CD4-positive, alpha-beta memory T cell (primary cell): Measurements from ENCODE around the gene SYK. TPM values are rescaled to one million over a fixed set of nuclear protein-coding genes. Genes with fewer than 3 reads are reported as not detected.
A peak's percentile ranks its signal among the peaks of the same experiment; 100 is the strongest.

Experiments used
- CTCF ChIA-PET: fragments of 350-600 bp; sonication (Branson Sonifier 250); formaldehyde crosslinking; loops from one replicate; lab custom pipeline; 2021; ENCODE audit warnings: inconsistent platforms; ENCODE audit not compliant: partially characterized antibody; lab: Charles Lee
- POLR2A ChIA-PET: fragments of 350-600 bp; sonication (Branson Sonifier 250); formaldehyde crosslinking; loops from one replicate; lab custom pipeline; 2021; ENCODE audit not compliant: partially characterized antibody; lab: Charles Lee
- DNase-seq, 5 donors: peaks; one replicate each; pipeline versions ENCODE4 v3.0.0 to v3.0.0-alpha.2; 2020 to 2022; ENCODE audit warnings: mixed read lengths in 1 of 5
- H3K27ac ChIP-seq: one replicate; pipeline ENCODE4 v1.7.0; 2013; ENCODE audit warnings: low read depth, low read length
- H3K27me3 ChIP-seq: 2 replicates; pipeline ENCODE4 v1.7.0; 2013; ENCODE audit warnings: mild to moderate bottlenecking, low read length, moderate library complexity; ENCODE audit not compliant: insufficient read depth
- H3K36me3 ChIP-seq: 2 replicates; pipeline ENCODE4 v1.7.0; 2013; ENCODE audit warnings: mild to moderate bottlenecking, low read length, moderate library complexity; ENCODE audit not compliant: insufficient read depth
- H3K4me1 ChIP-seq: 2 replicates; pipeline ENCODE4 v1.7.0; 2013; ENCODE audit warnings: mild to moderate bottlenecking, low read length, moderate library complexity; ENCODE audit not compliant: insufficient read depth
- H3K4me3 ChIP-seq, 2 donors: one replicate each; pipeline ENCODE4 v1.7.0; 2013; ENCODE audit warnings: low read length in 2 of 2, mild to moderate bottlenecking in 1 of 2
- H3K9me3 ChIP-seq, 2 donors: one replicate each; pipeline ENCODE4 v1.7.0; 2013; ENCODE audit warnings: low read length in 2 of 2, control low read depth in 1 of 2; ENCODE audit not compliant: control insufficient read depth in 1 of 2
- H3K27ac Mint-ChIP-seq, 7 donors: one replicate each; pipeline ENCODE4 v1.8.0; 2020 to 2021; ENCODE audit warnings: mixed read lengths in 7 of 7, mild to moderate bottlenecking in 6 of 7, inconsistent platforms in 3 of 7, moderate library complexity in 3 of 7
- H3K27me3 Mint-ChIP-seq, 2 donors: one replicate each; pipeline ENCODE4 v1.8.0; 2020 to 2021; ENCODE audit warnings: mixed read lengths in 2 of 2
- H3K36me3 Mint-ChIP-seq, 2 donors: one replicate each; pipeline ENCODE4 v1.8.0; 2020 to 2021; ENCODE audit warnings: mixed read lengths in 2 of 2, inconsistent platforms in 1 of 2, mild to moderate bottlenecking in 1 of 2
- H3K4me1 Mint-ChIP-seq, 4 donors: one replicate each; pipeline ENCODE4 v1.8.0; 2020 to 2021; ENCODE audit warnings: mixed read lengths in 4 of 4, mild to moderate bottlenecking in 1 of 4
- H3K4me3 Mint-ChIP-seq, 8 donors: one replicate each; pipeline ENCODE4 v1.8.0; 2020 to 2021; ENCODE audit warnings: mixed read lengths in 8 of 8, mild to moderate bottlenecking in 7 of 8, moderate library complexity in 6 of 8, inconsistent platforms in 3 of 8
- H3K9me3 Mint-ChIP-seq, 8 donors: one replicate each; pipeline ENCODE4 v1.8.0; 2020 to 2021; ENCODE audit warnings: mixed read lengths in 8 of 8, mild to moderate bottlenecking in 5 of 8, inconsistent platforms in 3 of 8, moderate library complexity in 1 of 8
- intact Hi-C: fragments of 100-400 bp; cut with micrococcal nuclease; formaldehyde crosslinking; loops from one replicate; pipeline ENCODE4 v1.15.1; 2023
- polyA plus RNA-seq, 2 donors: library from polyadenylated mRNA; unstranded; fragments of 300-500 nt; fragmentation: Illumina TruSeq; gene quantifications; one replicate each; pipeline ENCODE4 v1.2.3, GENCODE V29; 2021
- total RNA-seq, 2 experiments: library from RNA; stranded (reverse); gene quantifications; one replicate each; pipeline ENCODE4 v1.2.3, GENCODE V29; 2021

The SYK gene
- total and polyA plus RNA-seq, 4 experiments from 2014 or later, result 0.08 to 1.9 (median 0.78) TPM

DNA sequence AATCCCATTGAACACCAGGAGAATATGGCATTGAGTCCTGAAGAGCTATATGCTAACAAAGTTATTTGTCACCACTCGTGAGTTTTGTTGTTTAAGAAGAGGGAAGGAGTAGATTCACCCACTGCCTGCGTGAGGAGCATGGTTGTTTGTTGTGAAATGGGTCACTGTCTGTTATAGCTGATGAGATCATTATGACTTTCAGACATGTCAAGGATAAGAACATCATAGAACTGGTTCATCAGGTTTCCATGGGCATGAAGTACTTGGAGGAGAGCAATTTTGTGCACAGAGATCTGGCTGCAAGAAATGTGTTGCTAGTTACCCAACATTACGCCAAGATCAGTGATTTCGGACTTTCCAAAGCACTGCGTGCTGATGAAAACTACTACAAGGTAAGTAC is 76.9 kb downstream of the SYK start:
- no peak overlapping the region for H3K27ac Mint-ChIP-seq
- Histone ChIP-seq H3K27ac (no peak overlapping the region), H3K27me3 (no peaks in the 10 kb centered on the region), H3K4me3 (no peak overlapping the region), H3K4me1 (no peaks in the 10 kb centered on the region), H3K36me3 (no peaks in the 10 kb centered on the region), H3K9me3 (no peaks in the 10 kb centered on the region)
- peaks cover 2 to 4% of the 10 kb centered on the region in 2 donors for H3K27me3 Mint-ChIP-seq
- H3K4me1 Mint-ChIP-seq, result no peaks in the 10 kb centered on the region
- DNase-seq, result no peak
- ChIA-PET CTCF (interaction anchor here (0.8 to 1.5 kb wide), 2 partner anchors 9 to 1281 kb away, joined by 3 to 5 read pairs; no protein-coding TSS in a partner anchor), POLR2A (interaction anchor here (0.5 kb wide), 1 partner anchor 603 kb away, joined by 3 read pairs; no protein-coding TSS in a partner anchor)
- intact Hi-C loops, result no loop called here
- no peak overlapping the region for H3K4me3 Mint-ChIP-seq
- peaks cover 0 to 2% (median 0%) of the 10 kb centered on the region in 8 donors for H3K9me3 Mint-ChIP-seq
- no peaks in the 10 kb centered on the region for H3K36me3 Mint-ChIP-seq

DNA sequence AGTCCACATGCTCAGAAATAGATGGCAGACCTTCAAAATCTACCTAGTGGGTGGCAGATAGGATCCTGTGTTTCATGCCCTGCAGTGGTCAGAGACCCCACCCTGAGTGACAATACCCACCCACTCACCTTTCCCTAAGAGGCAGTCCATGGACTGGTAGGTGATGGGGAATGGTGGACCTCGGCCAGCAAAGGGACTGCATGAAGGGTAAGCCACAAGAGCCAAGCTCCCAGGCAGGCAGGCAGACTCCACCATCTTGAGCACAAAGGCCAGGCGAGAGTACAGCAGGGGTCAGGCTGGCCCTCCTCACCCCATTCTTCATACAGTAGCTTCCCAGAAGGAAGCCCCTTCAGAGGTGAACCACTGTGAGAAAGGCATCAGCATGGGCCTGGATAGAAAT is 78.4 kb downstream of the SYK start:
- Mint-ChIP-seq H3K27me3 (peaks cover 2 to 4% of the 10 kb centered on the region in 2 donors), H3K36me3 (no peaks in the 10 kb centered on the region), H3K27ac (no peak overlapping the region), H3K4me3 (no peak overlapping the region), H3K9me3 (peaks cover 0 to 4% (median 2%) of the 10 kb centered on the region in 8 donors), H3K4me1 (no peaks in the 10 kb centered on the region)
- H3K27ac ChIP-seq, result no peak overlapping the region
- ChIA-PET CTCF (no interaction called here), POLR2A (no interaction called here)
- intact Hi-C loops, result no loop called here
- H3K27me3 ChIP-seq, result no peaks in the 10 kb centered on the region
- H3K4me1 ChIP-seq, result no peaks in the 10 kb centered on the region
- H3K36me3 ChIP-seq, result no peaks in the 10 kb centered on the region
- H3K4me3 ChIP-seq, result no peak overlapping the region
- H3K9me3 ChIP-seq, result no peaks in the 10 kb centered on the region
- no peak for DNase-seq

DNA sequence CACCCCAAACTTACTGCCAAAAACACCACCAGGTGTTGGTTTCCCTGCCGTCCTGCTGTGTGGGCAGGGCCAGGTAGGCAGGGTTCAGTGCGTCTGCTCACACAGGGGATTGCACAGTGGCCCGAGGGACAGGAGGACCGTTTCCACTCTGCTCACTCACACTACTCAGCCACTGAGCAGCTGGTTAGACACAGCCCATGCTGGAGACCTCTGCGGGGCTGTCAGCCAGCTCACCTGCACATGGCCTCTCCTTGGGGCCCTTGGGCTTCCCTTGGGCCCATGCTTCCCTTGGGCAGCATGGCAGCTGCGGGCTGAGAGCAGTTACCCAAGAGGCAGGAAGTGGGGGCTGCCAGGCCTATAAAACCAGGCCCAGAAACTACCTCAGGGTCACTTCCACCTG is 79.0 kb downstream of the SYK start:
- peaks cover 0 to 10% (median 7%) of the 10 kb centered on the region in 8 donors for H3K9me3 Mint-ChIP-seq
- Histone ChIP-seq H3K36me3 (no peaks in the 10 kb centered on the region), H3K9me3 (no peaks in the 10 kb centered on the region), H3K27ac (no peak overlapping the region), H3K4me3 (no peak overlapping the region), H3K4me1 (no peaks in the 10 kb centered on the region), H3K27me3 (no peaks in the 10 kb centered on the region)
- no peak overlapping the region for H3K27ac Mint-ChIP-seq
- ChIA-PET POLR2A (no interaction called here), CTCF (no interaction called here)
- no peak overlapping the region for H3K4me3 Mint-ChIP-seq
- intact Hi-C loops, result no loop called here
- no peak for DNase-seq
- H3K27me3 Mint-ChIP-seq, result peaks cover 3 to 4% of the 10 kb centered on the region in 2 donors
- H3K4me1 Mint-ChIP-seq, result no peaks in the 10 kb centered on the region
- no peaks in the 10 kb centered on the region for H3K36me3 Mint-ChIP-seq

DNA sequence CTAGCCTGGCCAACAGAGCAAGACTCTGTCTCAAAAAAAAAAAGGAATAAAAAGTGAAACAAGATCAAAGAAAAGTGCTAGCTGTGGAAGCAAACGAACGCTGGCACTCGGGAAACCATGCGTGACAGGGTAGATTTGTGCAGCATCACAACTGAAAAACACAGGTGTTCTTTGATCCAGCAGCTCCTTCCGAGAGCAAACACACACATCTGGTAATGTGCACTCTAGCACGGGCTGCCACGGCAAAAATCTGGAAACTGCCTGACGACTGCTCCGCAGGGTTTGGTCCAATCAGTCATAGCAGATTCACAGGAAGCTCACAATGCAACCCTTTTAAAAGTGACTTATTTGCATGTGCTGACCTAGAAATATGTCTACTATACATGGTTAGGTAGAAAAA is 80.0 kb downstream of the SYK start:
- Histone ChIP-seq H3K4me3 (no peak overlapping the region), H3K27me3 (no peaks in the 10 kb centered on the region), H3K4me1 (no peaks in the 10 kb centered on the region), H3K36me3 (no peaks in the 10 kb centered on the region), H3K27ac (no peak overlapping the region), H3K9me3 (no peaks in the 10 kb centered on the region)
- ChIA-PET POLR2A (no interaction called here), CTCF (no interaction called here)
- Mint-ChIP-seq H3K9me3 (peaks cover 0 to 17% (median 14%) of the 10 kb centered on the region in 8 donors), H3K4me1 (no peaks in the 10 kb centered on the region), H3K27me3 (peaks cover 3 to 4% of the 10 kb centered on the region in 2 donors), H3K4me3 (no peak overlapping the region), H3K27ac (no peak overlapping the region), H3K36me3 (no peaks in the 10 kb centered on the region)
- no peak for DNase-seq
- intact Hi-C loops, result no loop called here

DNA sequence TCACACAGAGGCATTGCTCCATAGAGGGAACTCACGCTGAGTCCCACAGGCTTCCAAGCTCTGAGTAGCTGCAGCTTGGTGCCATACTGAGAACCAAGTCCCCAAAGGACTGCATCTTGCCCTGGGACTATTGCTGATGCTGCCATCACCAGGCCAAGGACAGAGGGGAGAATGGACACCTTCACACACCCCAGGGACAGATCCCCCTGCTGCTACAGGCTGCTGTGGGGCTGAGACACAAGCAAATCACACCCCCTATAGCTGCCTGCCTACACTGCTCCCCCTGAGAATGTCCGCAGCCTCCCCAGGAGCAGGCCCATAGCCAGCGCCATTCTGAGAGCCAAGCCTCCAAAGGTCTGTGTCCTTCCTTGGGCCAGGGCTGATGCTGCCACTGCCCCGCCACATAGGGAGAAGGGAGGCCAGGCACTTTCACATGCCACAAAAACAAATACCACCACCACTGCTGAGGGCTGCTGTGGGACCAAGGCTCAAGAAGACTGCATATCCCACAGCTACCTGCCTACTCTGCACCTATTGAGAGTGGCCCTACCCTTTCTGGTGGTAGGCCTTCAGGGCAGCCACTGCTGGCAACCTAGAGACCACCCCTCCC is 81.5 kb downstream of the SYK start:
- no peak overlapping the region for H3K4me3 Mint-ChIP-seq
- ChIA-PET POLR2A (no interaction called here), CTCF (no interaction called here)
- Histone ChIP-seq H3K4me3 (no peak overlapping the region), H3K27ac (no peak overlapping the region), H3K27me3 (no peaks in the 10 kb centered on the region), H3K36me3 (no peaks in the 10 kb centered on the region), H3K9me3 (no peaks in the 10 kb centered on the region), H3K4me1 (no peaks in the 10 kb centered on the region)
- H3K27ac Mint-ChIP-seq, result no peak overlapping the region
- intact Hi-C loops, result no loop called here
- H3K27me3 Mint-ChIP-seq, result peaks cover 3 to 4% of the 10 kb centered on the region in 2 donors
- no peaks in the 10 kb centered on the region for H3K4me1 Mint-ChIP-seq
- H3K36me3 Mint-ChIP-seq, result no peaks in the 10 kb centered on the region
- H3K9me3 Mint-ChIP-seq, result peaks cover 0 to 22% (median 14%) of the 10 kb centered on the region in 8 donors
- DNase-seq, result no peak

DNA sequence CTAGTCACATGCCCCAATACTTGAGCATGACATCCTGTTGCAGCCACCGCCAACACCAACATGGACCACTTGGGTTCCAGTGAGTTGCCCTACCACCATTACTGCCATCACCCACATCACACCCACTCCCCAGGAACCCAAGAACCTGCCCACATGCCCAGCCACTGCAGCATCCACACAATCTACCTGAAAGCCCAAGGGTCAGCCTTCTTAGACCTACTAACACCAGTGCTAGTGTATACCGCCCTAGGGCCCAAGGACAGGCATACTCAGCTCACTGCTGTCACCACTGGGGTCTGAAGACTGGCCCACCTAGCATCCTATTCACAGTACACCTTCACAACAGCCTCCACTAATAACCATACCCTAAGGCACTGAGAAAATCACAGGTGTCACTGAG is 82.0 kb downstream of the SYK start:
- no peaks in the 10 kb centered on the region for H3K36me3 ChIP-seq
- H3K27me3 ChIP-seq, result no peaks in the 10 kb centered on the region
- H3K4me3 ChIP-seq, result no peak overlapping the region
- no peaks in the 10 kb centered on the region for H3K4me1 ChIP-seq
- Mint-ChIP-seq H3K9me3 (peaks cover 0 to 22% (median 14%) of the 10 kb centered on the region in 8 donors), H3K4me3 (no peak overlapping the region), H3K36me3 (no peaks in the 10 kb centered on the region), H3K27me3 (peaks cover 0 to 3% of the 10 kb centered on the region in 2 donors), H3K27ac (peak overlapping the region in 1 of 7 donors; percentile 70), H3K4me1 (no peaks in the 10 kb centered on the region)
- no peak overlapping the region for H3K27ac ChIP-seq
- ChIA-PET CTCF (no interaction called here), POLR2A (no interaction called here)
- no peaks in the 10 kb centered on the region for H3K9me3 ChIP-seq
- intact Hi-C loops, result no loop called here
- no peak for DNase-seq

DNA sequence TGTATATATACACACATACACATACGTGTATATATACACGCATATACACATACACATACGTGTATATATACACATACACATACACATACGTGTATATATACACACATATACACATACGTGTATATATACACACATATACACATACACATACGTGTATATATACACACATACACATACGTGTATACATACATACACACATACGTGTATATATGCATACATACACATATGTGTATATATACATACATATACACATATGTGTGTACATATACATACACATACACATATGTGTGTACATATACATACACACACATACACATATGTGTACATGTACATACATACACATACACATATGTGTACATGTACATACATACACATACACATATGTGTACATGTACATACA is 82.6 kb downstream of the SYK start:
- Histone ChIP-seq H3K27ac (no peak overlapping the region), H3K27me3 (no peaks in the 10 kb centered on the region), H3K4me1 (no peaks in the 10 kb centered on the region), H3K36me3 (no peaks in the 10 kb centered on the region), H3K9me3 (no peaks in the 10 kb centered on the region), H3K4me3 (no peak overlapping the region)
- no peaks in the 10 kb centered on the region for H3K4me1 Mint-ChIP-seq
- peaks cover 0 to 3% of the 10 kb centered on the region in 2 donors for H3K27me3 Mint-ChIP-seq
- ChIA-PET CTCF (no interaction called here), POLR2A (no interaction called here)
- intact Hi-C loops, result no loop called here
- H3K4me3 Mint-ChIP-seq, result no peak overlapping the region
- H3K9me3 Mint-ChIP-seq, result peaks cover 0 to 22% (median 14%) of the 10 kb centered on the region in 8 donors
- no peaks in the 10 kb centered on the region for H3K36me3 Mint-ChIP-seq
- no peak overlapping the region for H3K27ac Mint-ChIP-seq
- DNase-seq, result no peak
